Transverse colon (tissue), 4 donors: ENCODE measurements around the gene PNLIPRP1. TPM values are rescaled to one million over a fixed set of nuclear protein-coding genes. Genes with fewer than 3 reads are reported as not detected.

Experiments
- DNase-seq: peaks from one replicate; pipeline ENCODE4 v3.0.0-alpha.2; 2019
- H3K27ac ChIP-seq, 4 donors: fragments of 200-600 bp; sonication (generic); 2 replicates each; pipeline ENCODE4 v1.5.1; 2016 to 2018; ENCODE audit warnings: inconsistent platforms in 4 of 4
- H3K27me3 ChIP-seq: fragments of 200-600 bp; sonication (generic); 2 replicates; pipeline ENCODE4 v1.5.1; 2017; ENCODE audit warnings: inconsistent platforms
- H3K36me3 ChIP-seq, 4 donors: fragments of 200-600 bp; sonication (generic); 2 replicates each; pipeline ENCODE4 v1.5.1; 2017 to 2019; ENCODE audit warnings: inconsistent platforms in 4 of 4
- H3K4me1 ChIP-seq, 4 donors: fragments of 200-600 bp; sonication (generic); 2 replicates each; pipeline ENCODE4 v1.5.1; 2017 to 2020; ENCODE audit warnings: inconsistent platforms in 4 of 4
- H3K4me3 ChIP-seq, 4 donors: fragments of 200-600 bp; sonication (generic); 1 replicate in 1 of 4; 2 replicates in 3 of 4; pipeline versions ENCODE4 v1.5.1 to v1.6.1; 2017 to 2019; ENCODE audit warnings: inconsistent platforms in 4 of 4
- H3K9me3 ChIP-seq, 2 donors: fragments of 200-600 bp; sonication (generic); 2 replicates each; pipeline ENCODE4 v1.5.1; 2017 to 2019; ENCODE audit warnings: inconsistent platforms in 2 of 2
- EP300 ChIP-seq: sonication (generic); formaldehyde crosslinking; IDR thresholded peaks from one replicate; pipeline ENCODE4 v1.6.1; 2017; ENCODE audit warnings: antibody characterized with exemption, low read depth
- POLR2A ChIP-seq: fragments of 450-650 bp; IDR thresholded peaks from one replicate; pipeline ENCODE4 v1.6.1; 2016; ENCODE audit warnings: antibody characterized with exemption, mild to moderate bottlenecking, moderate library complexity
- POLR2AphosphoS5 ChIP-seq, 3 donors: sonication (generic); formaldehyde crosslinking; IDR thresholded peaks; one replicate each; pipeline ENCODE4 v1.6.1; 2016; ENCODE audit warnings: antibody characterized with exemption in 3 of 3
- WGBS, 2 donors: methylation state at CpG; one replicate each; pipeline ENCODE4 v1.1.5; 2018; ENCODE audit warnings: low coverage in 1 of 2; 5-methylcytosine and 5-hydroxymethylcytosine counted together
- in situ Hi-C, 4 donors: fragments of 200-750 bp; cut with MboI; loops; one replicate each; pipeline versions ENCODE4 v1.15.0 to v1.15.1; 2017; ENCODE audit warnings: low sequenced_read_pairs in 3 of 4, low pct_ligation_motif_present in 1 of 4, low pct_unique_long_range_greater_than_20kb in 1 of 4
- intact Hi-C: fragments of 100-400 bp; cut with DNase I; formaldehyde crosslinking; loops from one replicate; pipeline ENCODE4 v1.15.1; 2023; ENCODE audit warnings: low total_unique reads
- total RNA-seq, 4 donors: library from RNA; depleted of rRNA; stranded (reverse); fragments of >200 nt; gene quantifications; one replicate each; pipeline ENCODE4 v1.1.0, GENCODE V29; 2016
- TF ChIP-seq, protein P1 (sequence below), 5 experiments: fragments of 200-600 bp in 3 of 5; fragments of 450-650 bp in 2 of 5; sonication (generic) in 3 of 5; IDR thresholded peaks; 1 replicate in 2 of 5; 2 replicates in 3 of 5; pipeline ENCODE4 v1.5.1; 2016 to 2017; ENCODE audit warnings: antibody characterized with exemption in 5 of 5, inconsistent platforms in 3 of 5, mild to moderate bottlenecking in 2 of 5, moderate library complexity in 1 of 5

Gene PNLIPRP1
- total RNA-seq, 4 donors from 2014 or later, result not detected

DNA sequence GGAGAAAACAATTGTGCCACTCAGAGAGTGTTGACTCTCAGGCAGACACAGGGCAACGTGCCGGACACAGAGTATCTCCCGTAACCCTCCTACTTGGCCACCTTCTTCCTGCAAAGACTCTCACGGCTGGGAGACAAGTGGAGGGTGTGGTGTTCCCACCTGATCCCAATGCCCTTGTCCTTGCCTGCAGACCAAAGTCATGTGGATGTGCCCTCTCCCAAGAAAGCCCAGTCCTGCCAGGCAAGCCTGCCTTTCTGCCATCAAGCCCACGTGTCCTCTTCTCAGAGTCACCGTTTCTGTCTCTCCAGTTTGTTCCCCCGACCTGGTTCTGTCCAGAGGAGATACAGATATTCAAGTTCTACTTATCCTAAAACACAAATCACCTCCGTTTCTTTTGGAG, 30.7 kb downstream of the PNLIPRP1 start:
- Histone ChIP-seq H3K27ac (no peak overlapping the region), H3K27me3 (no peaks in the 10 kb centered on the region), H3K4me3 (no peak overlapping the region), H3K9me3 (no peaks in the 10 kb centered on the region), H3K4me1 (peaks cover 0 to 16% (median 13%) of the 10 kb centered on the region in 4 donors), H3K36me3 (no peaks in the 10 kb centered on the region)
- intact Hi-C loops, result no loop called here
- TF ChIP-seq POLR2AphosphoS5 (IDR thresholded peaks at IDR 0.05) (no peak), EP300 (no peak), POLR2A (no peak)
- TF ChIP-seq, protein P1, sequence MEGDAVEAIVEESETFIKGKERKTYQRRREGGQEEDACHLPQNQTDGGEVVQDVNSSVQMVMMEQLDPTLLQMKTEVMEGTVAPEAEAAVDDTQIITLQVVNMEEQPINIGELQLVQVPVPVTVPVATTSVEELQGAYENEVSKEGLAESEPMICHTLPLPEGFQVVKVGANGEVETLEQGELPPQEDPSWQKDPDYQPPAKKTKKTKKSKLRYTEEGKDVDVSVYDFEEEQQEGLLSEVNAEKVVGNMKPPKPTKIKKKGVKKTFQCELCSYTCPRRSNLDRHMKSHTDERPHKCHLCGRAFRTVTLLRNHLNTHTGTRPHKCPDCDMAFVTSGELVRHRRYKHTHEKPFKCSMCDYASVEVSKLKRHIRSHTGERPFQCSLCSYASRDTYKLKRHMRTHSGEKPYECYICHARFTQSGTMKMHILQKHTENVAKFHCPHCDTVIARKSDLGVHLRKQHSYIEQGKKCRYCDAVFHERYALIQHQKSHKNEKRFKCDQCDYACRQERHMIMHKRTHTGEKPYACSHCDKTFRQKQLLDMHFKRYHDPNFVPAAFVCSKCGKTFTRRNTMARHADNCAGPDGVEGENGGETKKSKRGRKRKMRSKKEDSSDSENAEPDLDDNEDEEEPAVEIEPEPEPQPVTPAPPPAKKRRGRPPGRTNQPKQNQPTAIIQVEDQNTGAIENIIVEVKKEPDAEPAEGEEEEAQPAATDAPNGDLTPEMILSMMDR (IDR thresholded peaks at IDR 0.05), result no peak
- no peak for DNase-seq
- 74 to 79% methylated on average over 5 to 8 of the region's 8 CpGs for WGBS, 2 donors
- in situ Hi-C loops, result no loop called here

DNA sequence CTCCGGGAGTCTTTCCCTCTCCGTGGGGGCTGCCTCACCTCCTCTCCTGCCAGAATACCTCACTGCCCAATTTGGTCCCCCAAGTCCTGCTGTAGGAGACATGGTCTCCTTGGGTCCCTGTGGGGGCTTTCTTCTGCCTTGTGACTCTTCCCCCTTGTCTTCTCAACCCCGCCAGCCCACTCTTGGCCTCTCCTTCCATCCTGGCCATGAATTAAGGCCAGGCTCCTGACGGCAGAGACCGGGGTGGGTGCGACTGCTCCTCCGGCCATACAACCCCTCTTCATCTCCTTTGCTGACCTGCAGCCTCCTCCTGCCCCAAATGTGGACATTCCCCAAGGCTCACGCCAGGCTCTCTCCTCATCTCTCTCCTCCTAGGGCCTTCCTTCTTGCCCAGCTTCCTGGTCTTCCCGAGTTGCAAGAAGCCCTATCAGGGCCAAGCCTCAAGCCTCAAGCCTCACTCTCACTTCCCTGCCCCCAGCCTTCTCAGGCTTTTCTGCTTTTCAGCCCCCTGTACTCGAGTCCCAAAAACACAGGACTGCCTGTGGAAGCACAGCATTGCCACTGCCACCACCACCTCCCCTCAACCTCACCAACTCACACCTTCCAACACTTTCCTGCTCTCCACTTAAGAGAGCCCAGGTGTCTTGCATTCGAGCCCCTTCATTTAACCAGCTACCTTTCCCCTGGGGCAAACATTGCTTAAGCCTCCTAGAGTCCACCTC, 31.3 kb downstream of the PNLIPRP1 start:
- Histone ChIP-seq H3K9me3 (no peaks in the 10 kb centered on the region), H3K36me3 (no peaks in the 10 kb centered on the region), H3K27ac (no peak overlapping the region), H3K4me1 (peaks cover 0 to 17% (median 13%) of the 10 kb centered on the region in 4 donors), H3K27me3 (no peaks in the 10 kb centered on the region), H3K4me3 (no peak overlapping the region)
- DNase-seq, result no peak
- TF ChIP-seq POLR2A (no peak), POLR2AphosphoS5 (IDR thresholded peaks at IDR 0.05) (no peak), EP300 (no peak)
- TF ChIP-seq, protein P1 (IDR thresholded peaks at IDR 0.05), result no peak
- intact Hi-C loops, result no loop called here
- in situ Hi-C loops, result no loop called here
- WGBS, 2 donors, result 80 to 86% methylated on average over 11 of the region's 11 CpGs

DNA sequence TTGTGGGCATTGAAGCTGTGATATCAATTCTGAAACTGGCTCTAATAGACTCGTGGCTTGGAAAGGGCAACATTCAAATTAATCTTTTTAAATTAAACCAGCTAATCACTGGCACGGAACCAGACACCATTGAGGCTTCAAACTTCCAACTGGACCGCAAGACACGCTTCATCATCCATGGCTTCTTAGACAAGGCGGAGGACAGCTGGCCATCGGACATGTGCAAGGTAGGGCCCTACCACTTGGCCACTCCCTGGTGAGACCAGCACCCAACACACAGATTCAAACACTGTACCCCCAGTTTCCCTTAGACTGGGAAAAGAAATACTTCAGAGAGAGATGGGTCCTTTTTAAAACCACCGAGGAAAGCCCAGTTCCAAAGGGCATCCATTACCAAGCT, 35.1 kb downstream of the PNLIPRP1 start:
- no peak for DNase-seq
- Histone ChIP-seq H3K4me1 (peaks cover 0 to 14% (median 5%) of the 10 kb centered on the region in 4 donors), H3K27ac (no peak overlapping the region), H3K9me3 (no peaks in the 10 kb centered on the region), H3K27me3 (peaks cover 7% of the 10 kb centered on the region), H3K4me3 (no peak overlapping the region), H3K36me3 (no peaks in the 10 kb centered on the region)
- intact Hi-C loops, result no loop called here
- no peak for TF ChIP-seq POLR2A
- 90% methylated on average over 7 of the region's 7 CpGs; no CpG with 5 or more reads in 1 of the 2 donors for WGBS, 2 donors
- in situ Hi-C loops, result no loop called here

DNA sequence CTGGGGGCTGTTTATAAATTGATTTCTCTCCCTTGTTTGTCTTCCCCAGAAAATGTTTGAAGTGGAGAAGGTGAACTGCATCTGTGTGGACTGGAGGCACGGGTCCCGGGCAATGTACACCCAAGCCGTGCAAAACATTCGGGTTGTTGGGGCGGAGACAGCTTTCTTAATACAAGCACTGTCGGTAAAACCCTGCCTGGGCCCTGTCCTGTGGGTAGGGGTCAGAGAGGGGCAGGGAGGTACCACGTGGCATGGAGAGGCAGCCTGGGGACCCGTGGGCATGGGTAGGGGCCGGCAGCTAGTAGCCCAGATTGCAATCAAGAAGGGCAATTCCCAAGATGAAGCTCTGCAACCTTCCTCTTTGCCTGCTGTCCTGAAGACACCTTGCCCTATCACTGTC, 36.1 kb downstream of the PNLIPRP1 start:
- WGBS, 2 donors, result 71 to 76% methylated on average over 4 to 9 of the region's 9 CpGs
- DNase-seq, result no peak
- Histone ChIP-seq H3K4me3 (no peak overlapping the region), H3K36me3 (no peaks in the 10 kb centered on the region), H3K27me3 (peaks cover 7% of the 10 kb centered on the region), H3K4me1 (peaks cover 0 to 6% (median 0%) of the 10 kb centered on the region in 4 donors), H3K9me3 (no peaks in the 10 kb centered on the region), H3K27ac (no peak overlapping the region)
- intact Hi-C loops (loop anchor here (1.0 kb wide), 1 partner anchor 37 kb away; no protein-coding TSS in a partner anchor), in situ Hi-C loops (no loop called here)
- TF ChIP-seq POLR2AphosphoS5 (IDR thresholded peaks at IDR 0.05), result no peak
- TF ChIP-seq, protein P1 (IDR thresholded peaks at IDR 0.05), result no peak
- no peak for TF ChIP-seq EP300
- TF ChIP-seq POLR2A, result no peak
